Left hindlimb (tissue), 1 donor: Measurements from ENCODE around the gene MT1H.
"Not testable (repeated sequence)": the region's sequence is repeated elsewhere in the genome, so short reads cannot be mapped to it uniquely, and the experiment has no call there.

Experiments used
- DNase-seq: peaks from one replicate; pipeline ENCODE4 v3.0.0-alpha.2; 2018

MT1H gene

GRCh38 chr16:56686758-56687157 lies 17.1 kb downstream of the MT1H start:
- DNase-seq = no peak

DNA sequence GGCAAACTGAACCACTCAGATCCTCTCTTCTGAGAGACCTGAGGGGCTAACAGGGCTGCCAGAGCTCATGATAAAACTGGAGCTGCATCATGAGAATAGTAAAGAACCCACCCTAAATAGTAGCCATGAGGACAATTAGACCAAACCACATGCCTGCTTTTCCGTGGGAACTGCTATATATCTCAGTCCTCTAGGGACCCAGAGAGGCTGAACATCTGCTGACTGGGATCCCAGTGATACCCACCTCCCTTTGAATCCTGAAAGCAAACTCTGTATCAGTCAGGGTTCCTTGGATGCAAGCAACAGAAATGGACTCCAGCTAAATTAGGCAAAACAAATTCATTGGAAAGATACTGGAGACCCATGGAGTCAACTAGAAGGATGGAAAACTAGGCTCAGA lies 19.1 kb downstream of the MT1H start:
- DNase-seq = no peak

GRCh38 chr16:56689171-56689570 lies 19.6 kb downstream of the MT1H start:
- no peak for DNase-seq

DNA sequence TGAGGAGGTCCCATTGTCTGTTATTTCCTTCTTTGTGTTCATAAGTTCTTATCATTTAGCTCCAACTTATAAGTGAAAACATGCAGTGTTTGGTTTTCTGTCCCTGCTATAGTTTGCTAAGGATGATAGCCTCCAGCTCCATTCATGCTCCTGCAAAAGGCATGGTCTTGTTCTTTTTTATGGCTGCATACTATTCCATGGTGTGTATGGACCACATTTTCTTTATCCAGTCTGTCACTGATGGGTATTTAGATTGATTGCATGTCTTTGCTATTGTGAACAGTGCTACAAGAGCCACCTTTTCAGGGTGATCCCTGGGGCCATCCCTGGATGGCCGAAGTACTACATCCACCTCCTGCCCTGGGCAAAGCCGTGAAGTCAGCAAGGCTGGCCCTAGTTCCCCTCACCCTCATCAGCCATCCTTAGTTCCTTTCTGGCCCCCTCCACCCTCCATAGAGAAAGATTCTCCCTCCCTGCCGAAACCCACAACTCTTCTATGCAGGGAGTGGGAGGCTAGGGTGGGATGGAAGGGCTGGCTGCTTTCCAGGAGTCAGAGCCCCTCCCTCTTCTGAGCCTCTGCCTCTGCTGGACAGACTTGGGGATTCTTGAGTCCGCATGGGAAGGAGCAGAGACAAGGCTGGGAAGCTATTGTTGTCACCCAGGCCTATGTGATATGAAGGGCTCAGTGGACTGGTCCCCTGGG lies 21.0 kb downstream of the MT1H start:
- no peak for DNase-seq

DNA sequence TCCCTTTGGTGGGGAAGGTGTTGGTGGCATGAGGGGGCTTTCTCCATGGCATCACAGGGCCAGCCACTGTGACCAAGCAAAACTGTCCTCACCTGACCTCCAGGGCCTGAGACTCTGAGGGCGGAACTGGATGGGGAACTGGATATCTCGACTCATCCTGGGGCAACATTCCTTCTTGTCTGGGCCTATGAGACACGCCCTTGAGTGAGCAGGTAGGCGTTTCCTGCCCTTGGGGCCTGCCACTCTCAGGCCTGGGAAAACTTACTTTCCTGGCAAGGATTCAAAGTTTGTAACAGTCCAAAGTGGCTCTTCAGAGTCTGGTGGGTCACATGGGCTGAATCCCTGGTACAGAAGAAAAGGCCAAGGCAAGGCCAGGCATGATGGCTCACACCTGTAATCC lies 22.3 kb downstream of the MT1H start:
- DNase-seq = no peak

- no peak for DNase-seq
Measured at GRCh38 chr16:56695246-56695645, 25.6 kb downstream of the MT1H start.

DNA sequence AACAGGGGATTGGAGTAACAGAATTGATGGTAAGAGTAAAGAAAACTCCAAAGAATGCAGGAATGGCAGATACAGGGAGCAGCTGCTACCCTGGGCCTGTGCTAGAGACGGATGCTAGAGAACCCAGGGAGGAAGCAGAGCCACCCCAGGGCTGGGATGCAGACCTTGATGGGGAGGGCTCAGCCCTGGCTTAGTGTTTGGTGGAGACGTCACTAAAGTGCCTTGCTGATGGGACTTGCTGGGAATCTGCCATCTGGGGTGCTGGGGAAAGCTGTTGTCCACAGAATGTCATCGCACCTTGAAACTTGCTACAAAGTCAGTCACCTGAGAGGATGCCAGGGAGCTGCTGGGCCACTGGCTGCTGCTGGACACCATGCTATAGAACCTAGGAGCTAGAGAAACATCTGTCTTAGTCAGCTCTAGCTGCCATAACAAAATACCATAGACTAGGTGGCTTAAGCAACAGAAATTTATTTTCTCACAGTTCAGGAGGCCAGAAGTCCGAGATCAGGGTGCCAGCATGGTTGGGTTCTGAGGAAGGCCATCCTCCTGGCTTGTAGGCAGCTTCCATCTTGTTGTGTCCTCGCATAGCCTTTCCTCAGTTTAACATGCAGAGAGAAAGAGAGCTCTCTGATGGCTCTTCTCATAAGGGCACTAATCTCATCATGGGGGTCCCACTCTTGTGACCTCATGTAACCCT lies 28.0 kb downstream of the MT1H start:
- DNase-seq = no peak

DNA sequence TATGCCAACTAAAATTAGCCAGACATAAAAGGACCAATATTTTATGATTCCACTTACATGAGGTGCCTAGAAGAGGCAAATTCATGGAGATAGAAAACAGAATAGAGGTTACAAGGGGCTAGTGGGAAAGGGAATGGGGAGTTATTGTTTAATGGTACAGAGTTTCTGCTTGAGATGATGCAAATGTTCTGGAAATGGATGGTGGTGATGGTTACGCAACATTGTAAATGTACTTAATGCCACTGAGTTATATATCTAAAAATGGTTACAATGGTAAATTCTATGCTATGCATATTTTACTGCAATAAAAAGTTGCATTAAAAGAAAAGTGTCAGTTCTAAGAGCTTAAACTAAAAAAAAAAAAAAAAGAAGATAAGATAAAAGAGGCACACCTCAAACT lies 30.6 kb downstream of the MT1H start:
- no peak for DNase-seq

DNA sequence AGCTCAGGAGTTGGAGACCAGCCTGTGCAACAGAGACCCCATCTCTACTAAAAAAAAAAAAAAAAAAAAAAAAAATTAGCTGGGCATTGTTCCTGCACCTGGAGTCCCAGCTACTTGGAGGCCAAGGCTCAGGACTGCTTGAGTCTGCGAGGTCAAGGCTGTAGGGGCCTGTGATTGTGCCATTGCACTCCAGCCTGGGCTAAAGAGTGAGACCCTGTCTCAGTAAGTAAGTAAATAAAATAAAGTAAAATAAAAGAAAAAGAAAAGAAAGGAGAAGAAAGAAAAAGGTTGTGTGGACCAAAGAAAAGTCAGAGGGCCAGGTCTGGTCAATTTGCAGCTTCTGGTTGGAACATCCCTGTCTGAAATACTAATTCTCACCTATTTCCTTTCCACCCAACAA lies 31.0 kb downstream of the MT1H start:
- DNase-seq = no peak

DNA sequence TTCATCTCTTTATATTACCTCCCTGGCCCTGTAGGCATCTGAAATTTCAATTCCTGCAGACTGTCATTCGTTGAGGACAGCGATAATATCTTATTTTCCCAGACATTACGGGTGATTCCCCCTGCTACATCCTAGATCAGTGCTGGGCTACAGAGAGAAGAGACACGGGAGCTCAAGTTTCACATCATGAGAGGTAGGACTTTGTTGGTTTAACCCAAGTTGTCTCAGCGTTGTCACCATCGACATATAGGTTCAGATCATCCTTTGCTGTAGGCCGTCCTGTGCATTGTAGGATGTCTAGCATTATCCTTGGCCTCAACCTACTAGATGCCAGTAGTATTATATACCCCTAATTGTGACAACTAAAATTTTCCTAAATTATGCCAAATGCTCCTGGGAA lies 31.9 kb downstream of the MT1H start:
- DNase-seq = no peak

- DNase-seq = no peak
Measured at GRCh38 chr16:56702836-56703235, 33.2 kb downstream of the MT1H start.

DNA sequence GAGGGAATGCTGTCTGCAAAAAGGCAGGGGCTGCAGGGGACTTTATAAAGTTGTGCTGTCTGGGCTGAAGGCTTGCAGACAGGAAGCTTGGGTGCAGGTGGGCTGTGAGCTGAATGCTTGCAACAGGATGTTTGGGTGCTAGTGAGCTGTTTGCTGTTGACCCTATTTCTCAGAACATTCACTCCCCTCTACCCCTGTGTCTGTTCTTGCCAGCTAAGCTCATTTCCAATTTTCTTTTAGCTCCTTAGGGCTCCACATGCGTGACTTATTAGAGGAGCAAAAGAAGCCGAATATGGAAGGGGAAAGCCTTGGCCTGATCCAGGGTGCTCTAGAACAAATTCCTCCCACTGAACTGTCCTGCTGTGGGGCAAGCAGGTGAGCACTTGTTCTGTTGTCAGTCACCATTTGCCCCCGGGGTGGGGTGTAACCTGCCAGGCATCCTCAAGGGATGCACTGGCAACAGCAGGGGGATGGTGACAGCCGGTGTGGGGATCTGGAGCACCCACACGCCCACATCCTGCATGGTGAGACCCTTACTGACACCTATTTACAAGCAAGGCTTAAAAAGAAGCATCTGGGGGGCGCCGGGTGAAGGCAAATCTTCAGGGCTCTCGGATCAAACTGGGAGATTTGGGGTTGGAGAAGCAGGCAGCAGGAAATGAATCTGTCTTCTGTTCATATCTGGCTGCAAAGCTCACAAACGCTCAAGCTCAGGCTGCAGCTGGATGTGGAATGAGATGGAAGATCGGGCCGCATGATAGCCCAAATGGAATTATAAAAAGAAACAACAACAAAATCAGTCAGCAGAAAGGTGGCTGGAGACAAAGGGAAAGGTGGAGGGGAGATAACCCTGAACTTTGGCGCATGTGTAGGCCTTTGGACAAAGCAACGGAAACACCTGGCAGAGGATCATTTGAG lies 39.2 kb downstream of the MT1H start:
- DNase-seq = no peak

GRCh38 chr16:56709443-56710040 lies 39.9 kb downstream of the MT1H start:
- no peak for DNase-seq

DNA sequence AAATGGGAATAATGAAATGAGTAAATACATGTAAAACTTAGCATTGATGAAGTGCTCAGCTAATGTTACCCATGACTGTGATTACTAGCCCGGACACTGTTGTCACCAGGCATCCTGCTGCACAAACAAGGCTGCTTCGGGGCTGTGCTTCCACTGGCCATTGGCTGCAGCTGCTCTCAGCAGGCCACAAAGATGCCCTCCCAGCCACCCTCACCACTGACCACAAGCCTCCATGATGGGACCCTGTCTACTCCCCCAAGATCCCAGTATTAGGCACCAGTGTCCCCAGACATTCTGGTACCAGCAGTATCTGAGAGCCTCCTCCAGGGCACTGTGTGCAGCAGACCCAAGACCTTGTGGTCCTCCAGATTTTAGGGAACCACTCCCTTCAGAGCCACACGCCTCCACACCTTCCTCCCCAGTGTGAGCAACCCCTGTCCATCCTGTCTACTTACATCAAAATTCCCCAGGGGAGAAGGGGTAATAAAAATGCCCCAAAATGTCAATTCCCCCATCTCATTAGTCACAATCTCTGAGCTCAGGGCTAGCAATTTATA lies 40.6 kb downstream of the MT1H start:
- DNase-seq = no peak

- DNase-seq = no peak
Measured at GRCh38 chr16:56711862-56712261, 42.2 kb downstream of the MT1H start.

GRCh38 chr16:56713794-56714193 lies 44.2 kb downstream of the MT1H start:
- no peak for DNase-seq

- DNase-seq = no peak
Measured at GRCh38 chr16:56715126-56715525, 45.5 kb downstream of the MT1H start.

GRCh38 chr16:56716761-56717160 lies 47.1 kb downstream of the MT1H start:
- DNase-seq = no peak

DNA sequence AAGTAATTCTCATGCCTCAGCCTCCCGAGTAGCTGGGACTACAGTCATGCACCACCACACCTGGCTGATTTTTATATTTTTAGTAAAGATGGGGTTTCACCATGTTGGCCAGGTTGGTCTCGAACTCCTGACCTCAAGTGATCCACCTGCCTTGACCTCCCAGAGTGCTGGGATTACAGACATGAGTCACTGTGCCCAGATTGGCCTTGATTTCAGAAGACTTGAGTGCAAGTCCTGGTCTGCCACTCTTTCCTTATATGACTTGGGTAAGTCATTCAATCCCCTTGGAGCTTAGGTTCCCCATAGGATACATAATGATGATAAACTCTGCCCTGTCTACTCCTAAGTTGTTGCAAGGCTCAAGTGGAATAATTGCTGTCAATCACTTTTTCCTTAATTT lies 47.9 kb downstream of the MT1H start:
- not testable (repeated sequence) for DNase-seq
